GM21717 (cell line): ENCODE measurements around the gene GLUD1.
"Not testable (repeated sequence)": the region's sequence is repeated elsewhere in the genome, so short reads cannot be mapped to it uniquely, and the experiment has no call there.

Source experiments
- ATAC-seq: cut with Tn5 transposase; IDR thresholded peaks from one replicate; pipeline ENCODE4 v1.9.1; 2021; ENCODE audit warnings: mild to moderate bottlenecking, moderate library complexity; ENCODE audit not compliant: unreplicated experiment

The GLUD1 gene

GRCh38 chr10:87007124-87007523 lies 87.5 kb downstream of the GLUD1 start:
- ATAC-seq = not testable (repeated sequence)

- ATAC-seq = no peak
Measured at GRCh38 chr10:87000491-87000890, 94.2 kb downstream of the GLUD1 start.
